Lower leg skin (tissue), 4 donors: Measurements from ENCODE around the gene MYL9. TPM values are rescaled to one million over a fixed set of nuclear protein-coding genes. Genes with fewer than 3 reads are reported as not detected.

ENCODE experiments used
- DNase-seq, 2 donors: peaks; one replicate each; pipeline ENCODE4 v3.0.0-alpha.2; 2019; ENCODE audit warnings: low spot score in 2 of 2
- H3K4me3 ChIP-seq: fragments of 200-600 bp; sonication (generic); 2 replicates; pipeline ENCODE4 v1.5.1; 2017; ENCODE audit warnings: mild to moderate bottlenecking, low read depth; ENCODE audit not compliant: poor library complexity, severe bottlenecking
- CTCF ChIP-seq, 3 donors: fragments of 450-650 bp; IDR thresholded peaks; one replicate each; pipeline ENCODE4 v1.5.1; 2016; ENCODE audit warnings: antibody characterized with exemption in 3 of 3, mild to moderate bottlenecking in 3 of 3, moderate library complexity in 2 of 3
- POLR2A ChIP-seq, 2 donors: fragments of 450-650 bp; IDR thresholded peaks; one replicate each; pipeline ENCODE4 v1.6.1; 2016 to 2017; ENCODE audit warnings: antibody characterized with exemption in 2 of 2, mild to moderate bottlenecking in 1 of 2, moderate library complexity in 1 of 2
- WGBS, 2 donors: methylation state at CpG; one replicate each; pipeline ENCODE4 v1.1.5; 2018; 5-methylcytosine and 5-hydroxymethylcytosine counted together
- intact Hi-C: fragments of 100-400 bp; cut with DNase I; formaldehyde crosslinking; loops from one replicate; pipeline ENCODE4 v1.15.0; 2023; ENCODE audit warnings: low total_unique reads
- total RNA-seq, 4 donors: library from RNA; depleted of rRNA; stranded (reverse); fragments of >200 nt; gene quantifications; one replicate each; pipeline ENCODE4 v1.1.0, GENCODE V29; 2016

MYL9 gene
- total RNA-seq, 4 donors from 2014 or later, result 14.9 to 69.9 (median 36.3) TPM

DNA sequence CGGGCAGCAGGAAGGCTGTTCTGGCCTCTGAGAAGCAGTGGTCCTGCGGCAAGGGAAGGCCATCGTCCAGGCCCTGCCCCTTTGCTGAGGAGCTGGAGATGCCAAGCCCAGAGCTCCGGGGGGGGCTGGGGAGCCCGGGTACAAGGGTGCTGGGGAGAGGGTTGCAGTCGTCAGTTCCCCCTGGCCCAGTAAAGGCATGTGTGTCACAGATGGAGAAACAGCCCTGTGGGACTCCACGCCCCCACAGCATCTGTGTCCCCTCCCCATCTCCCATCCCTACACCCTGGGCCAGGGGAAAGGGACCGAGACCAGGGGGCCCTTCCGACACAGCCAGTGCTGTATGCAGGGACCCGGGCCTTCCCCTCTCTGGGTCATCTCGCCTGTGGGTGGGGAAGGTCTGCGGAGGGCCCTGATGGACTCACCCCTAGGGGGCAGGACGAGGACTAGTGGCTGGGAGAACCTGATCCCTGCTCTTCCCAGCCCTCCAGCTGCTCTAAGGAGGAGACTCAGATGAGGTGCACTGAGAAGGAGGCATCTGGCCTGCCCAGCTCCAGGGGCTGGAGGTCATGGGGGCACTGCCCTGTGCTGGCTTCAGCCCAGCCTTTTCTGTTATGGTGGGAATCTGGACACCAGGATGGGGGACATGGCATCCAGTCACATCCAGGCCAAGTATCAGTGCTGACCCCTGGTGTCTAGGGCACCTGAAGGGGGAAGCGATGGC is 609 bp downstream of the MYL9 start:
- 28 to 43% methylated on average over 13 to 14 of the region's 14 CpGs for WGBS, 2 donors
- intact Hi-C loops, result no loop called here
- no peak for DNase-seq
- TF ChIP-seq POLR2A (IDR thresholded peaks at IDR 0.05), result no peak
- no peak for TF ChIP-seq CTCF (IDR thresholded peaks at IDR 0.05)
- peak overlapping the region; percentile 45 for H3K4me3 ChIP-seq

- intact Hi-C loops, result no loop called here
- TF ChIP-seq POLR2A (IDR thresholded peaks at IDR 0.05) (no peak), CTCF (IDR thresholded peaks at IDR 0.05) (no peak)
- DNase-seq, result no peak
- WGBS, 2 donors, result 81 to 84% methylated on average over 8 to 10 of the region's 10 CpGs
- no peak overlapping the region for H3K4me3 ChIP-seq
Observed at GRCh38 chr20:36542516-36543183, 1.3 kb downstream of the MYL9 start.

- H3K4me3 ChIP-seq, result no peak overlapping the region
- TF ChIP-seq POLR2A (IDR thresholded peaks at IDR 0.05), result no peak
- TF ChIP-seq CTCF (IDR thresholded peaks at IDR 0.05), result no peak
- intact Hi-C loops, result no loop called here
- WGBS, 2 donors, result 68 to 72% methylated on average over 14 of the region's 14 CpGs
- peak; percentile 71 to 96 for DNase-seq
Observed at GRCh38 chr20:36543184-36544133, 2.1 kb downstream of the MYL9 start.

DNA sequence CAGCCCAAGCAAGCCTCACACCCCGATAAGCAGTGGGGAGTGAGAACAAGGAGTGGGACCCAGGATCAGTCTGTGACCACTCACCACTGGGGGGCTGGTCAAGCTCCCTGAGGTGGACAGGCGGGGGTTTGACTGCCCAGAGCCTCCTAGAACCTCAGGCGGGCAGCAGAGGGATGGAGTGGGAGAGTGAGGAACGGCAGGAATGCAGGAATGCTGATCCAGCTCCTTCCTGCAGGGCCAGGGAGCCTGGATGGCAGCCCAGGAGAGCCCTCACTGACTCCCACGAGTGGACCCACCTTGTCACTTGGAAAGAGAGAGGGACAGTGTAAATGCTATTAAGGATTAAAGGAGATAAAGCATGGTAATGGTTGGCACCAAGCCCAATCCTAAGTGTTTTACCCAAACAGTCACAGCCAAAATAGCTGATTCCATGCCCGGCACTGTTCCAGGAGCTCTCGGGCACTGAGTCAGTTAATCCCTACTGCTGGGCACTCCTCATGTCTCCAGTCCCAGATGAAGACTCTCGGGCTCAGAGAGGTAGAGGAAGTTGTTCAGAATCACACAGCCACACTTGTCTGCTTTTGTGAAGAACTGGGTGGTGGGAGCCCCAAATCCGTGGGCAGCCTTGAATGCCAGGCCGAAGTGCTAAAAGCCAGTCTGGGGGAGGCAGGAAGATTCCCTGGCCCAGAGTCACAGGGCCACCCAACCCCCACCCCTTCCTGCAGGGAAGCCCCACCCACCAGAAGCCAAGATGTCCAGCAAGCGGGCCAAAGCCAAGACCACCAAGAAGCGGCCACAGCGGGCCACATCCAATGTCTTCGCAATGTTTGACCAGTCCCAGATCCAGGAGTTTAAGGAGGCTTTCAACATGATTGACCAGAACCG is 3.1 kb downstream of the MYL9 start:
- intact Hi-C loops, result loop anchor here (5.0 kb wide), 1 partner anchor 868 kb away; no protein-coding TSS in a partner anchor

More for the DNA sequence above, 3.1 kb downstream of the MYL9 start:
- 44 to 69% methylated on average over 9 to 15 of the region's 15 CpGs for WGBS, 2 donors
- DNase-seq, result no peak
- TF ChIP-seq POLR2A (IDR thresholded peaks at IDR 0.05), result no peak
- TF ChIP-seq CTCF (IDR thresholded peaks at IDR 0.05), result no peak
- no peak overlapping the region for H3K4me3 ChIP-seq
